Stomach (tissue), 4 donors: ENCODE data around the gene WNK1.

Experiments
- CTCF ChIP-seq, 7 experiments: fragments of 450-650 bp in 4 of 7; fragments of 200-600 bp in 3 of 7; sonication (generic) in 3 of 7; IDR thresholded peaks; one replicate each; pipeline ENCODE4 v1.5.1; 2016 to 2019; ENCODE audit warnings: antibody characterized with exemption in 7 of 7, control low read depth in 2 of 7, mild to moderate bottlenecking in 1 of 7
- POLR2A ChIP-seq, 4 donors: fragments of 450-650 bp; IDR thresholded peaks; one replicate each; pipeline ENCODE4 v1.6.1; 2016; ENCODE audit warnings: antibody characterized with exemption in 4 of 4, control low read depth in 2 of 4, mild to moderate bottlenecking in 1 of 4, moderate library complexity in 1 of 4

- TF ChIP-seq POLR2A (IDR thresholded peaks at IDR 0.05) = no peak
- TF ChIP-seq CTCF (IDR thresholded peaks at IDR 0.05) = no peak
These were observed 47.7 kb upstream of the WNK1 start for GRCh38 chr12:704516-705242.
